Measurements from ENCODE around the gene NEUROD2.

DNA sequence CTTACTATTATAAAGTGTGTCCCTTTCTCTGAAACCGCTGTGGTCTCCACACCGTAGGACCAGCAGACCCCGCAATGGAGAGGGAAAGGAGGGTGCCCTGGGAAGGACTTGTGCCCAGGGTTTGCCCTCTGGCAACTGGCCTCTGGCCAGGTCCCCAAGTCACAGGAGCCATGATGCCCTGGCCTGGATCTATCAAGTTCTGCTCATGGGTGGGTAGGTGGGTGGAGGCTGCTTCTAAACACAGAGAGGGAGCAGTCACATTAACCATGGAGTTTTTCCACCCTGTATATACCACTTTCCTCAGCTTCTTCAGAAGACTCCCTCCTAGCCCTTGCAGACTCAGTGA is 9.4 kb upstream of the NEUROD2 start:
- TF ChIP-seq ESRRG (CRISPR knock-in tag; IDR thresholded peaks at IDR 0.05) (no peak), ZC3H10 (CRISPR knock-in tag; IDR thresholded peaks at IDR 0.05) (no peak), ZFP30 (CRISPR knock-in tag; IDR thresholded peaks at IDR 0.05) (no peak)
- TF ChIP-seq, protein P1, sequence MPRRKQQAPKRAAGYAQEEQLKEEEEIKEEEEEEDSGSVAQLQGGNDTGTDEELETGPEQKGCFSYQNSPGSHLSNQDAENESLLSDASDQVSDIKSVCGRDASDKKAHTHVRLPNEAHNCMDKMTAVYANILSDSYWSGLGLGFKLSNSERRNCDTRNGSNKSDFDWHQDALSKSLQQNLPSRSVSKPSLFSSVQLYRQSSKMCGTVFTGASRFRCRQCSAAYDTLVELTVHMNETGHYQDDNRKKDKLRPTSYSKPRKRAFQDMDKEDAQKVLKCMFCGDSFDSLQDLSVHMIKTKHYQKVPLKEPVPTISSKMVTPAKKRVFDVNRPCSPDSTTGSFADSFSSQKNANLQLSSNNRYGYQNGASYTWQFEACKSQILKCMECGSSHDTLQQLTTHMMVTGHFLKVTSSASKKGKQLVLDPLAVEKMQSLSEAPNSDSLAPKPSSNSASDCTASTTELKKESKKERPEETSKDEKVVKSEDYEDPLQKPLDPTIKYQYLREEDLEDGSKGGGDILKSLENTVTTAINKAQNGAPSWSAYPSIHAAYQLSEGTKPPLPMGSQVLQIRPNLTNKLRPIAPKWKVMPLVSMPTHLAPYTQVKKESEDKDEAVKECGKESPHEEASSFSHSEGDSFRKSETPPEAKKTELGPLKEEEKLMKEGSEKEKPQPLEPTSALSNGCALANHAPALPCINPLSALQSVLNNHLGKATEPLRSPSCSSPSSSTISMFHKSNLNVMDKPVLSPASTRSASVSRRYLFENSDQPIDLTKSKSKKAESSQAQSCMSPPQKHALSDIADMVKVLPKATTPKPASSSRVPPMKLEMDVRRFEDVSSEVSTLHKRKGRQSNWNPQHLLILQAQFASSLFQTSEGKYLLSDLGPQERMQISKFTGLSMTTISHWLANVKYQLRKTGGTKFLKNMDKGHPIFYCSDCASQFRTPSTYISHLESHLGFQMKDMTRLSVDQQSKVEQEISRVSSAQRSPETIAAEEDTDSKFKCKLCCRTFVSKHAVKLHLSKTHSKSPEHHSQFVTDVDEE (CRISPR knock-in tag; IDR thresholded peaks at IDR 0.05): no peak
